Measurements from ENCODE around the gene SLC16A5. TPM values are rescaled to one million over a fixed set of nuclear protein-coding genes. Genes with fewer than 3 reads are reported as not detected.

SLC16A5 gene
- total RNA-seq, 1 experiment from 2014 or later: 17.1 TPM

DNA sequence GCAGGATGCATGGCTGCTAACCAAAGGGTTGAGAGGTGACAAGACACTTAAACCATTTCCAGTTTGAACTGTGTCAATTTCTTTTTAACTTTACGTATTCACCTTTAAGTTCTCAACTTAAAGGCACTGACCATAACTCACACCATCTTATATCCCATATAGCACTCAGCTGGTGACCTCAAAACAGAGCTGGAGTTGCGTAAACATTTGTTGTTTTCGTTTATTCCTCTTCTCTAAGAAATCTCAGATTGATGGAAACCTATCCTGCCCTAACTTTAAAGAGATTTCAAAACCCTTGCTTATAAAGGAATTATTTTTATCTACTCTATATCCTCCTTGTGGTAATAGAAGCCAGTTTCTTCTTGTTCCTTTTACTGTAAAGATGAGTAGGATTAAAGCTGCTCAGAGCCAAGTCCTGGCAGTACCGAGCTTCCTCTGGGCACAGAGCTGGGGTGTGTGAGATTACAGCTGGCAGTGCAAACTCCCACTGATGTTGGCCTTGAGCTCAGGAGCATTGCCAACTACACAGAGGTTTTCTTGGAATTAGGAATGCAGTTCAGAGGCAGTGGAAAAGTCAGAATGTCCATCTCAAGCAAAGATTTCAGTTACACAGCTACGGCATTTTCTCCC is 39.4 kb upstream of the SLC16A5 start:
- peak overlapping the region in 2 of 3 experiments; percentile 57 to 95; a peak in 2 of 7 replicates for H3K27ac Mint-ChIP-seq
- no peak for DNase-seq

More for the DNA sequence above, 39.4 kb upstream of the SLC16A5 start:
- H2BK120ac ChIP-seq (ENCODE audit: low read depth, low read length, poor library complexity, severe bottlenecking): no peak overlapping the region
- H2BK12ac ChIP-seq (ENCODE audit: insufficient read length, low read depth, low read length): no peak overlapping the region
- no peak overlapping the region for H2BK5ac ChIP-seq (ENCODE audit: insufficient read length, low read length)
- no peak overlapping the region for H2AFZ ChIP-seq (ENCODE audit: low read length)
- no peaks in the 10 kb centered on the region for H3K27me3 ChIP-seq (ENCODE audit: insufficient read depth, low read length)
- no peak overlapping the region for H4K5ac ChIP-seq (ENCODE audit: insufficient read length, low read depth, low read length)
- Mint-ChIP-seq H3K4me1 (peaks cover 33 to 35% of the 10 kb centered on the region in 2 experiments), H3K9me3 (peaks cover 0 to 2% of the 10 kb centered on the region in 2 experiments; a peak in 1 of 5 replicates), H3K27me3 (ENCODE audit: low read depth) (no peaks in the 10 kb centered on the region), H3K36me3 (ENCODE audit: insufficient read depth in 1 of 3, low read depth in 3 of 3) (peaks cover 20 to 53% (median 34%) of the 10 kb centered on the region in 3 experiments), H3K4me3 (peak overlapping the region; percentile 97 to 100)
- no peak overlapping the region for H3T11ph ChIP-seq (ENCODE audit: low read length)
- H3K27ac ChIP-seq (ENCODE audit: insufficient read length, low read depth, low read length): no peak overlapping the region
- no peak overlapping the region for H3K56ac ChIP-seq (ENCODE audit: insufficient read length, low read depth, low read length)
- H3K4ac ChIP-seq (ENCODE audit: low read depth, low read length): no peak overlapping the region
- H3K4me1 ChIP-seq (ENCODE audit: insufficient read depth, low read length): no peaks in the 10 kb centered on the region
- no peak overlapping the region for H3K18ac ChIP-seq (ENCODE audit: insufficient read length, low read depth, low read length)
- H3K14ac ChIP-seq (ENCODE audit: insufficient read depth, low read length): no peak overlapping the region
- H3K9ac ChIP-seq (ENCODE audit: extremely low read depth, insufficient read length, low read length): peak overlapping the region; percentile 41
- no peak overlapping the region for H2BK20ac ChIP-seq (ENCODE audit: low read depth, low read length, poor library complexity, severe bottlenecking)
- H3K79me2 ChIP-seq (ENCODE audit: insufficient read depth, low read length): peaks cover 13% of the 10 kb centered on the region; the same call in 1 of the 2 replicates
- H4K91ac ChIP-seq (ENCODE audit: insufficient read length, low read depth, low read length): no peak overlapping the region
- H3K9me3 ChIP-seq (ENCODE audit: control insufficient read depth, low read depth, low read length): no peaks in the 10 kb centered on the region
- WGBS (ENCODE audit: extremely low coverage, insufficient read length, low lambda C conversion rate): no CpG with 5 or more reads among the region's 5 CpGs
- H3K23me2 ChIP-seq (ENCODE audit: insufficient read length, low read depth, low read length, poor library complexity, severe bottlenecking): peaks cover 6% of the 10 kb centered on the region
- H3K79me1 ChIP-seq (ENCODE audit: insufficient read depth, low read depth, low read length, poor library complexity, severe bottlenecking): peaks cover 5% of the 10 kb centered on the region
- no peak overlapping the region for H4K8ac ChIP-seq (replicated peaks; ENCODE audit: insufficient read length, low read depth, low read length)
- H3K4me2 ChIP-seq (ENCODE audit: insufficient read depth, insufficient read length, low read length): peak overlapping the region; percentile 96
- TF ChIP-seq CTCF (conservative IDR thresholded peaks at IDR 0.05): no peak
- no peaks in the 10 kb centered on the region for H4K20me1 ChIP-seq (ENCODE audit: control insufficient read depth, insufficient read depth, insufficient read length)
- no peak overlapping the region for H2BK15ac ChIP-seq (ENCODE audit: low read depth, low read length)
- no peak overlapping the region for H3K23ac ChIP-seq (ENCODE audit: insufficient read length, low read depth, low read length)
- no peak overlapping the region for H2AK5ac ChIP-seq (ENCODE audit: insufficient read length, low read length)
